HG03571 (cell line): ENCODE measurements around the gene EEFSEC.

Source experiments
- ATAC-seq: cut with Tn5 transposase; IDR thresholded peaks from one replicate; pipeline ENCODE4 v1.9.1; 2021; ENCODE audit not compliant: unreplicated experiment

The EEFSEC gene

DNA sequence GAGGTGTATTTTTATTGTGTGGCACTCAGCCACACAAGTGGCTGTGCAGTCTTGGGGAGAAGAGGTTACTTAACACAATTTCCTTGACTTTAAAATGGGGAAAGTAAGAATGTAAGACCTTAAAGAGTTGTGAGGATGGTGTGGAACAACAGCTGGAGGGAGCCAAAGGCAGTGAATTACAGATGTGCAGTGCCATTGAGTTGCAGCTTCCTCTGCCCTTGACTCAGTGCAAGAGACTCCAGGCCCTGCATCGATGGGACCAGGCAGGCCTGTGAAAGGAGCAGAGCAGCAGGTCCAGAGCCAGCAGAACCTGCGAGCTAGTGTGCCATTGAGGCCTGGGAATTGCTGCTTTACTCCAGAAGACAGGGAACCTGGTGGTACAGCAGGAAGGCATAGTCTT, 27.2 kb downstream of the EEFSEC start:
- no peak for ATAC-seq

DNA sequence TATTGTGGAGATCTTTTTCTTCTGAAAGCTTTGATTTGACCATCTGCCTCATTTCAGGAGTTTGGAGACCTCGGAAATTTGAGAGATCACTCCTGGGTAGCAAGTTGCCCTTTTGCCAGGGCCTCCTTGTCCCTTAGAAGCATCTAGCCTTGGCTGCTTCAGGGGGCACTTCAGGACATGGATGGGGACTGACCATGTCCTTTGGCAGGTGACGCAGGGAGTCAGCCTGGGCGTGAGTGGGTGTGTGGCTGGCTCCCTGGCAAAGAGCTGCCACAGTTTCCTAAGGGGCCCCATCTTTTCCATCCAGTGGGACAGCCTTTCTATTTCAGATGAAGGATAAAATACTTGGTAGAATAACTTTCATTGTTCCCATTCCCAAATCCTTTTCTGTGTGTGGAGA, 27.6 kb downstream of the EEFSEC start:
- no peak for ATAC-seq

DNA sequence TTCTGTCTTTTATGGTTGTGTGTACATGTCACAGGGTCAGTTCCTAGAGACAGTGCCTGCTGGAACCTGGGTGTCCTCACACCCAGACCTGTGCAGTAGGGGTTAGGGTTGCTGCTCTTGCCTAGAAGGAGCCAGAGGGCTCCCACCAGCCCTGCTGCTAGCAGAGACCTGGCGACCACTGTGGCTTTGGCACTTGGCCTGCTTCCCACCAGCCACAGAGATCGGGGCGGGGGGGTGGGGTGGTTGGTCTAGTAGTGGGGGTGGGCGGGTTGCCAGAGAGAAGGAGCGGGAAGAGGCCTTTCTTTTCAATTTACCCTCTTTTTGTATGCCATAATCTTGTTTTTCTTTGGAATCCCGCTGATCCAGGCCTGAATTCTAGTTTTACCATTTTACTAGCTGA, 29.4 kb downstream of the EEFSEC start:
- ATAC-seq: no peak

DNA sequence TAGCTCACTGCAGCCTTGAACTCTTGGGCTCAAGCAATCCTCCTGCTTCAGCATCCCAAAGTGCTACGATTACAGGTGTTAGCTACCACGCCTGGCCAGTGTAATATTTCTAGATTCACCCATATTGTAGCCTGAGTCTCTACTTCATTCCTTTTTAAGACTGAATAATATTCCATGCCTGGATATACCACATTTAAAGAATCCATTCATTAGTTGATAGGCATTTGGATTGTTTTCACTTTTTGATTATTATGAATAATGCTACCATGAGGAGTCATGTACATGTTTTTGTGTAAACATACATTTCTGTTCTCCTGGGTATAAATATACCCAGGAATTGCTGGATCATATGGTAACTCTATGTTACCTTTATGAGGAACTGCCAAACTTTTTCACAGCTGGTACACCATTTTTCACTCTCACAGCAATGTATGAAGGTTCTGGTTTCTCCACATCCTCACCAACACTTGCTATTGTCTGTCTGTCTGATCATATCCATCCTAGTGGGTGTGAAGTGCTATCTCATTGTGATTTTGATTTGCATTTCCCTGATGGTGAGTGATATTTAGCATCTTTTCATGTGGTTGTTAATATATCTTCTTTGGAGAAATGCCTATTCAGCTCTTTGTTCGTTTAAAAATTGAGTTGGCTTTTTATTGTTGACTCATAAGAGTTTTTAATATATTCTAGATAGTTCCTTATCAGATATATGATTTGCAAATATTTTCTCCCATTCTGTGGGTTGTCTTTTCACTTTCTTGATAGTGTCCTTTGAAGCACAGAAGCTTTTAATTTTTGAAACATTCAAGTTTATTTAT, 32.6 kb downstream of the EEFSEC start:
- ATAC-seq: no peak

- ATAC-seq: no peak
Observed at GRCh38 chr3:128187495-128187894, 34.2 kb downstream of the EEFSEC start.

- ATAC-seq: no peak
Observed at GRCh38 chr3:128188326-128188725, 35.0 kb downstream of the EEFSEC start.

GRCh38 chr3:128188956-128189355, 35.7 kb downstream of the EEFSEC start:
- ATAC-seq: no peak

DNA sequence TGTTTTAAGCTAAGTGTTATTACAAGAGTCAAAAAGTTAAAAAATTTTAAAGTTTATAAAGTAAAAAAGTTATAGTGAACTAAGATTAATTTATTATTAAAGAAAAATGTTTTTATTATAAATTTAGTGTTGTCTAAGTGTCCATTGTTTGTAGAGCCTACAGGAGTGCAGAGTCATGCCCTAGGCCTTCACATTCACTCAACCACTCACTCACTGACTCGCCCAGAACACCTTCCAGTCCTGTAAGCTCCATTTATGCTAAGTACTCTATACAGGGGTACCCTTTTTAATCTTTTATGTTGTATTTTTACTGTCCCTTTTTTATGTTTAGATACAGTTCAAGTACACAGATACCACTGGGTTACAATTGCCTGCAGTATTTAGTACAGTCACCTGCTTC, 37.2 kb downstream of the EEFSEC start:
- no peak for ATAC-seq

- ATAC-seq: no peak
Observed at GRCh38 chr3:128192131-128192530, 38.9 kb downstream of the EEFSEC start.

- no peak for ATAC-seq
Observed at GRCh38 chr3:128193168-128193567, 39.9 kb downstream of the EEFSEC start.

DNA sequence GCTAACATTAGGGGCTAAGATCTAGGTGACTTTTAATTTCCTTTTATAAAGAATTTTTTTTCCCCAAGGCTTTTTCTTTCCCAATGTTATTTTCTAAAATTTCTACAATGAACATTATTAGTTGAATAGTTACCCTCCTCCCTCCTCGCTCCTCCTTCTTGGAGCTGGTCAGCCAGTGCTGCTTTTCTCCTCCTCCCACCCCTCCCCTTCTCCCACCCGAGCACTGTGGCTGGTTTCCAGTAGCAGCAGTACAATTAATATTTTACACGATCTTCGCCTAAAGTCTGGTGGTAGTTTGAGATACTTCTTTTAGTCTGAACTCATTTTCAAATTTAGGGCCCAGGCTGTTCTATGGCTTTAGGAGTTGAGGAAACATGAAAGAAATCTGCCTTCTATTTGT, 41.6 kb downstream of the EEFSEC start:
- ATAC-seq: no peak

GRCh38 chr3:128195369-128195768, 42.1 kb downstream of the EEFSEC start:
- no peak for ATAC-seq

DNA sequence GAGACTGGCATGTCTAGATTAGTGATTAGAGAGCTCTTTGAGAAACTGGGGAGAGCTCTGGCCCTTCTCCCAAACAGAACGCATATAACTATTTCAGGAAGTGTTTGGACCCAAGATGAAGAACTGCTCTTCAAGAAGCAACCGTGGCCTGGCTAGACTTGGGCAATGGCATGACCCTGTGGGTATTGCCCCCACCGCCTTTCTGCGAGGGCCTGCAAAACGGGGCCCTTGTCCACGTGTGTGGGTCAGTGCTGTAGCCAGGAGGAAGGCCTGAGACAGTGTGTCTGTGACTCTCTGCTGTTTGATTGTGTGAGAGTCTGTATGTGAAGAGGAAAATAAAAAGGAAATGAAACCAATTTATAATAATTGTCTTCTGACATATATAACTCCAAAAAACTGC, 42.5 kb downstream of the EEFSEC start:
- ATAC-seq: no peak

- no peak for ATAC-seq
Observed at GRCh38 chr3:128196647-128197046, 43.4 kb downstream of the EEFSEC start.

DNA sequence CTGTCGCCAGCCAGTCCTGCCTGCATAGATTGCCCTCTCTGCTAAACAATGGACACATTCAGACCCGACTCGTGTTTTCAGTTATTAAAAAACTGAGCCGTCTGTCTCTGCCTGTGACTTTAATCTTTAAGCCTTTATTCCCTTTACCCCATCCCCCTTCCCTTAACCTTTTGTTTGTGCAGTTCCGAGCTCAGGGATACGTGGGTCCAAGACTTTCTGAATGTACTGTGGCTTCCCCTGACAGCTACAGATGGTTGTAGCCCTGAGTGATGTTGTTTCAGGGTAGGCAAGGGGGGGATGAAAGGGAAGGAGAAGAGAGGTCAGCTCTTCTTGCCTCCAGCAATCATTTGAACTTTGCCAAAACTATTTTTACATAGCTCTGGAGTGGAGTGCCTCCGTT, 44.6 kb downstream of the EEFSEC start:
- no peak for ATAC-seq

DNA sequence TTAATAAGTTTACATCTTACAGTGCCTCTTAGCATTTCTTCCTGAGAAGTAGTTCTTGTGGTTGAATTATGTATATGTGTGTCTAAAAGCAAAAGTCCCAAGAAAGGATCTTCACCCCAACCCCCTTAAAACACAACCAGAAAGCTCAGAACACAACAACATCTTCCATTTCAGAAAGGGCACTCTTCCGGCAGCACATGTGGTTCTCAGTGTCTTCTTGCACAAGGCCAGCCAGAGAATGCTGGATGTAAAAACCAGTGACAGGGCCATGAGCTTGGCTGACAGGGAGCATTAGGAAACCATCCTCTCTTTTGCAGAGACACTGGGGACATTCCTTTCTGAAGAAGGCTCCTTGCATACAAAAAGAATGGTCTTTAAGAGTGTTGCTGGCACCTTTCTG, 45.0 kb downstream of the EEFSEC start:
- no peak for ATAC-seq

DNA sequence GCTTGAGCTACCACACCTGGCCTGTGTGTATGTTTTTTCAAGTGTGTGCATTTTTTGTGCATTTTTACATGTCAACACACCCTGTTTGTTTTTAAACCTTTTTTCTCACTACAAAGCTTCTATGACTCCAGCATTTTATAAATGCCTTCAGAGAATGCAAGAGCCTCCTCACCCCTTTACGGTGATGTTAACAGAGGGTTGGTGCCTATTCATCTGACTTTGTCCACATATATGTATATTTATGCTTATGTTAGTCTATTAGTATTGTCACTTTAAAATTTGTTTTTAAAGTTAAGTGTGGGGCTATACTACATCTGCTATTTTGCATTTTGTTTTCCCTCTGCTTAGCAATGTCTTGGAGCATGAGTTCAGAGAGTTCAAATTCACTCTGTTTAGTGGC, 45.8 kb downstream of the EEFSEC start:
- no peak for ATAC-seq

- ATAC-seq: no peak
Observed at GRCh38 chr3:128201158-128201755, 48.0 kb downstream of the EEFSEC start.

GRCh38 chr3:128203169-128203568, 49.9 kb downstream of the EEFSEC start:
- ATAC-seq: no peak

GRCh38 chr3:128205558-128206145, 52.4 kb downstream of the EEFSEC start:
- ATAC-seq: no peak

DNA sequence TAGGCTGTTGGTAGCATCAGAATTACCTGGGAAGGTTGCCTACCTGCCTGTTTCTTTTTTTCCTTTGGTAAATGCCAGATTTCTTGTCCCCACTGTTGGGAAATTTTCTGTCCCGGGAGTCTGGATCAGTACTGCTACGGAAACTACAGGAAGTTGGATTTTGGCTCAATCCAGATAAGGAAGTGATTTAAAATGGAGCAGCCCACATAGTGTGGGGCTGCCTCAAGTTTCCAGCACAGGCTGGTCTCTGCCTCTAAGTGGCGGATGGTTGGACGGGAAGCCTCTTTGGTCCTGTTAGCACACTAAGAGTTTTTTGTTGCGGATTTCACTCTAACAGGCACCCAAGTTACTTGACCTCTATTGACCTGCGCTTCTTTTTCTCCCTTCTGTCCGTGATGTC, 54.7 kb downstream of the EEFSEC start:
- ATAC-seq: no peak

DNA sequence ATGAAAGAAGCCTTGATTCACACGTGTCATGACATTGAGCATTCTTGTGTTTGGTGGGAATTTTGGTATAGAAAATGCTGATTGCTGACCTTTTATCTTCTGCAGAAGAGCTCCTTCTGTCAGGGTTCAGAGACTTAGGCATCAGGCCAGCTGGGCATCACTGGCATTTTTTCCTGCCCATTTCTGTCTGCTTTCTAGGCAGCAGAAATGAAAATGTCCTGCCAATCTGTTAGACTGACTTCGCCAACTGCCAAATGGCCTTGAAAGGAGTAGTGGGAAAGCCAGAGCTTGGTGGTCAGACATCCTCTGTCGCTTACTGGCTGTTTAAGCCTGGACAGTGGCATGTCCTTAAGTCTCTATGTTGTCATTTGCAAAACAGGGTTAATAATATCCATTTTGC, 57.4 kb downstream of the EEFSEC start:
- no peak for ATAC-seq
